GM08714 (cell line): ENCODE results near the gene POLR3H.

Experiments
- H3K4me3 ChIP-seq: fragments of 200-500 bp; sonication (Bioruptor generic); 2 replicates; pipeline ENCODE4 v1.5.1; 2014; ENCODE audit warnings: mild to moderate bottlenecking, low read length, inconsistent platforms
- ZNF274 ChIP-seq: IDR thresholded peaks from 2 replicates; pipeline ENCODE4 v1.6.1; 2012; ENCODE audit warnings: mild to moderate bottlenecking, low read depth, low read length

POLR3H gene

DNA sequence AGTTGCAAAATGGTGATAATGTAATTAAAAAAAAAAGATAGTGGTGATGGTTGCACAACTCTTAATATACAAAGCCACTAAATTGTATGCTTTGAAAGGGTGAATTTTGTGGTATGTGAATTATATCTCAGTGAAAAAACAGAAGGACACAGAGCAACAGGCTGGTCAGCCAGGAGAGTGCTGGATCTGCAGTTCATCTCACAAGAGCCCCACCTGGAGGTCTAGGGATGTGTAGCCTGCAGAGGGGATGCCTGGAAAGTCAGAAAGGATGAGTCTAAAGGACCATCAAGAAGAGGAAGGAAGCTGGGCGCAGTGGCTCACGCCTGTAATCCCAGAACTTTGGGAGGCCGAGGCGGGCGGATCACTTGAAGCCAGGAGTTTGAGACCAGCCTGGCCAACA lies 9.0 kb downstream of the POLR3H start:
- no peak for TF ChIP-seq ZNF274

DNA sequence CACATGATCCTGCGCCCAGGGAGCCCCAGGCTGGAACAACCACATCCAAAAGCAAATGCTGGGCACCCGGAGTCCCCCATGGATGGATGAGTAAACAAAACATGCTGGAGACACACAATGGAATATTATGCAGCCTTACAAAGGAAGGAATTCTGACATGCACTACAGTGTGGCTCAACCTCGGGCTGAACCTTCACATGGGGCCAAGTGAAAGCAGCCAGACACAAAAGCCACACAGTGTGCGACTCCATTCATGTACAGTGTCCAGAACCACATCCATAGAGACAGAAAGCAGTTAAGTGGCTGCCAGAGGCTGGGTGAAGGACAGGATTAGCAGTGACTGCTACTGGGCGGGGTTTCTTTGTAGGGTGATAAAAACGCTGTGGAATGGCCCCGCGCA lies 10.1 kb downstream of the POLR3H start:
- H3K4me3 ChIP-seq = no peak overlapping the region
- no peak for TF ChIP-seq ZNF274

More for the DNA sequence above, 9.0 kb downstream of the POLR3H start:
- H3K4me3 ChIP-seq = no peak overlapping the region

DNA sequence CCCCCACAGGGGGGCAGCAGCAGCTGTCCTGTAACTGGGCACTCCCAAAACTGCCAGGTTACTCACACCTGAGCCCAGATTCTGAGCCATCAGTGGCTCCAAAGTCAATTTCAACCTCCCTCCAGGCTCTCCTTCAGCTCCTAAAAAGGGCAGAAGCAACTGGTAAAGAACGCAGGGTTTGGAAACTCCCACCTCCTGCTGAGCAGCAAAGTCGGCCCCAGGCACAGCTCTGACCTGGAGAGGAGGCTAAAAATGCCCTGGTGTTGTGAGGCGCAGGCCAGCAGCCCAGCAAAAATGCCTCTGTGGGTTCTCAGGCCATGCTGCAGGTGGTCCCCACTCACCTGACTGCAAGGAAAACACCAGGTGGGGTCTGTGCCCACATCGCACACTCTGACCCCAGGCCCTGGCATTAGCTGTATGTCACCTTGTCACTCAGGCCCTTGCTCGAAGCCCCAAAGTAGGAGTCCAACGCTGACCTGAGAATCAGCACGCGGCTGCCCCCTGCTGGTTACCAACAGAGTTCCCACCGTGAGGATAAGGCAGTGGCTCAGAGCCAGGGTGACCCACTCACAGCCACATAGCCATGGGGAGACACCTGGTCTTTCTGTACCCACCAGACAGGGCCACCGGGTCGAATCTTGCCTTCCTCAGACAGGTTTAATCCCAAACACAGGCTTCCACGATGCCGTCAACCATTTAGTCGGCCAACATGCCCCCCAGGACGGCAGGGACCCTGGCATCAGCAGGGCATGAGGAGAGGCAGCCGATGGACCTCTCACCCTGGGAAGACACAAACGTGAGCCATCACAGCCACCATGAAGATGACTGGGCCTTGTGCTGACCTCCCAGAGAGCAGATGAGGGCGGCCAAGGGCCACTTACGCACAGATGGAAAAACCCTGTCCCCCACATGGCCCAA lies 11.1 kb downstream of the POLR3H start:
- no peak overlapping the region for H3K4me3 ChIP-seq
- no peak for TF ChIP-seq ZNF274

DNA sequence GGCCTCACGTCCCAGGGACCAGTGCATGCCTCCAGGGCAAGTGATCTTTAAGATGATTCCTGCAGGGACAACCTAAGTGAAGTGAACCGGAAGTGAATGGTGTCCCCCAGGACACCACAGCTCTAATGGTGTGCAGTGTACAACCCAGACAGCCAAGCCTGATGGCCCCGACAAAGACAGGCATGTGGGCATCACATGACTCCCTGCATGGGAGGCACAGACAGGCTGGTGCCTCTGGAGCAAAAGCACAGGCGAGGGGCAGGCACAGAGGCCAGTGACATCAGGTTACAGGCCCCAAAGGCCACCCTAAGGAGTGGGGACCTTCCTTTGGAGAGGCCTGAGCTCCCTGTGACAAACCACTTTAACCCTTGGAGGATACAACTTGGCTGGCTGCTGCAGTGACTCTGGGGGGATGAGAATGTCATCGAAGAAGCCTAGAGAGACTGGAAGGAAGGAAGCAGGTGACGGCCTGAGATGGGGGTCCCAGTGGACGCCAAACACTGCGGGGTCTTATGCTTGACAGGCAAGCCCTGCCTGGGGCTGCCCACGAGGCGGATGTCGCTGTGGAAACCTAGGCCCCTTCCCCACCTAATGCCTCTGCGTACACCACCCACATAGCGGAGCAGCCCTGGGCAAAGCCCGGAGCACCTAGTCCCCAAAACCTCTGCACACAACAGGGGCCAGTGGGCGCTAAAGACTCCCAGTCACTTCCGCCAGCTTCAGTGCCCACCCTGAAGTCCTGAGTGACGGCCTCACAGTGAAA lies 12.4 kb downstream of the POLR3H start:
- H3K4me3 ChIP-seq = no peak overlapping the region
- no peak for TF ChIP-seq ZNF274

DNA sequence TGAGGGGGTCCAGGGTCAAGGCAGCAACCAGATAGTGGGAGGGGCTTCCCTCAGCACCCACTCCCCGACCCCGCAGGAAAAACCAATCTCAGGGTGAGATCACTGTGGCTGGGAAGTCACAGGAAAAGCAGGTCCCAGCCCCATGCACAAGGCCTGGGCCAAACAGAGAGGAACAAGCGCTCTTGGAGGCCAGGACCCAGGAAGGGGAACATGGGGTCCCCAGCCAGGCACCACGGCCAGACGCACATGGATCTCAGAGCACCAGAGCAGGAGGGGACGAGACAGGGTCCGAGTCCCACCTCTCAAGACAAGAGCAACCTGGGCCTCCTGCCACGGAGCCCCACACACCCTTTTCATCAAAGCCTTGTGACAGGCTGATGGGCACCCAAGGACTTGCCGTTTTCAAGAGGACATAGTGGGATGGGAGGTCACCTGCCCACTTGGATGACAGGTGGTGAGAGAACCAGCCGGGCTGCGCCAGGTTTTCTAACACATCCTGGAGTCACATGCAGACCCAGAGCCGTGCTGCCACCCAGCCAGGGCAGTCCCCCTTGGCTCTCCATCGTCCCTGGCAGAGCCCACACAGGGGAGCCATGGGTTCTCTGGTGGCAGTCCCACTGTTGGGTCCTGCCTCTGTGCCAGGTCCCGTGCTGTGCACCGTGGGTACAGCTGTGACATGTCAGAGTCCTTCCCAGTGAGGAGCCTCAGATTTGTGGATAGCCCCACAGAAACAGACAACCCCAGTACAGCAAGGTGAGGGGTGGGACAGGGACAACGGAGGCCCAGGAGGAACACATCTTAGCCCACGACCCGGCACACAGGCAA lies 13.2 kb downstream of the POLR3H start:
- no peak for TF ChIP-seq ZNF274
- no peak overlapping the region for H3K4me3 ChIP-seq

DNA sequence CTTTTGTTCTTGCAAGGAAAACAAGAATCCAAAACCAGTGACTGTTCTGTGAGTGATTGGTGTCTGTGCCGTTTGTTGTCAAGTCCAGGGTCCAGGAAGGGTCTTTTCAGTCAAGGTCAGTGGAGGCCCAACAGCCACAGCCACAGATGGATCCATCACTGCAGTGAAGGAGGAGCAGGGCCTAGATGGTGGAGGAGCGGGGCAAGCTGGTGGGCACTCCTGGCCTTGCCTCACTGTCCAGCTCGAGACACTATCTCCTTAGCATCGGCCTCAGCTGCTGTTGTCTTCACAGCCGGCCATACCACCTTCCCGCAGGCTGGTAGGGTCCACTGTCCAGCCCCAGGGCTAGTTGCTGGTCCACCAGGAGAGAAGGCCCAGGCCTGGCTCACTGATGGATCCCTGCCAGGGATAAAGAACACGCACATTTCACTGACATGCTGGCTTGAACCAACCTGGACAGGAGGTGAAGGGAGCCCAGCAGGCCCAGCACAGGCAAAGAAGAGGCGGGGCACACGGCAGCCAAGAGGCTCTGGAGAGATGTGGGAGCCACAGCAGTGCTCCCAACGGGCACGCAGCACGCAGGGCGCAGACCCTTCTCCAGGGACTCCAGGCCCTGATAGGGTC lies 15.2 kb downstream of the POLR3H start:
- TF ChIP-seq ZNF274 = no peak
- H3K4me3 ChIP-seq = no peak overlapping the region

DNA sequence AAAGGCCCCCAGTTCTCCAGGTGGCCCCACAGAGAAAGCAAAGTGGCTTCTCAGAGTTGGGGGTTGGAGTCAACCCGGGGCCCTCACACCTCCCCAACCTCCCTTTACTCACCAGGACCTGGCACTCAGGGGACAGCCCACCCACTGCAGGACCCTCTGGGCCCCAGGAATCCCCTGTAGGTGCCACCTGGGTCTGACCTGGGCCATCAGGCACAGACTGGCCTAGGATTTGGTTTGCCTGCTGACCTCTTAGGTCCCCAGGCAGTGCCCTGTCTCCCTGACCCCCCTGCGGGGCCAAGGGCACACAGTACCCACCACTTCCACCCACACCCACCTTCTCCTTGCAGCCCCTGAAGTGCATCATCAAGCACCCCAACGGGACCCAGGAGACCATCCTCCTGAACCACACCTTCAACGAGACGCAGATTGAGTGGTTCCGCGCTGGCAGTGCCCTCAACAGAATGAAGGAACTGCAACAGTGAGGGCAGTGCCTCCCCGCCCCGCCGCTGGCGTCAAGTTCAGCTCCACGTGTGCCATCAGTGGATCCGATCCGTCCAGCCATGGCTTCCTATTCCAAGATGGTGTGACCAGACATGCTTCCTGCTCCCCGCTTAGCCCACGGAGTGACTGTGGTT lies 16.0 kb downstream of the POLR3H start:
- no peak overlapping the region for H3K4me3 ChIP-seq
- no peak for TF ChIP-seq ZNF274

DNA sequence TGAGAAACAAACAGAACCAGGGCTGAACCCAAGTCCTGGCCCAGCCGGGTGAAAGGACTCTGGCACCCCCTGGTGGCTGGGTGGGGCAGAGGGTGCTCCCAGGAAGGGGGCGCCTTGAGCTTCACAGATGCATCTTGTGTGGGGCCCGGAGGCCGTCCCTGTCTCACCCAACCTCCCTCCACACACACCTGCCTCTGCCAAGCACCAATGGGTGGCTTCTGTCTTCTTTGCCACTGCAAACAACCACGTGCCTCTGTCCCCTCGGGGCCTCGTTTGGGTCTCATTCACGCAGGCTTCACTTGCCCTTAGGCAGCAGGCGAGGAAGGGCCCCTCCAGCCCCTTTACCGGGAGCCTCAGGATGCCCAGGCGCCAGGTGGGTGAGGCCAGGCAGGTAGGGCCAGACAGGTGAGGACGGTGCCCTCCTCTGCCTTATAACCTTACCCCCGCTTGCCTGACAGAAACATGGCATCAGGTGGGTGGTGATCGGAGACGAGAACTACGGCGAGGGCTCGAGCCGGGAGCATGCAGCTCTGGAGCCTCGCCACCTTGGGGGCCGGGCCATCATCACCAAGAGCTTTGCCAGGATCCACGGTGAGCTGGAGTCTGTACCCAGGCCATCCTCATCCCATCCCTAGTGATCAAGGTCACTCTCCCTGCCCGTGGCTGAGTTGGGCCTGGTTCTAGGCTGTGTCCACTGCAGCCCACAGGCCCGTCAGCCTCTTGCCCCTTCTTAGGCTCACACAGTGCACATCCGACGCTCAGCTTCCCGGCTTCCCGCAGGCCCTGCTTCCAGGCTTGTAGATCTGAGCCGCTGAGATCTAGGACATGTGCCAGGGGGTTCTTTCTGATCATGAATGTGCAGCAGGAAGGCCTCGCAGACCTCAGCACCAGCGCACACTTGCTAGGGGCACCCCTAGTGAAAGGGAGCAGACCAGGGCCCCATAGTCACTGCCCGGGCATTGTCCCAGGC lies 17.2 kb downstream of the POLR3H start:
- H3K4me3 ChIP-seq = no peak overlapping the region
- TF ChIP-seq ZNF274 = no peak

DNA sequence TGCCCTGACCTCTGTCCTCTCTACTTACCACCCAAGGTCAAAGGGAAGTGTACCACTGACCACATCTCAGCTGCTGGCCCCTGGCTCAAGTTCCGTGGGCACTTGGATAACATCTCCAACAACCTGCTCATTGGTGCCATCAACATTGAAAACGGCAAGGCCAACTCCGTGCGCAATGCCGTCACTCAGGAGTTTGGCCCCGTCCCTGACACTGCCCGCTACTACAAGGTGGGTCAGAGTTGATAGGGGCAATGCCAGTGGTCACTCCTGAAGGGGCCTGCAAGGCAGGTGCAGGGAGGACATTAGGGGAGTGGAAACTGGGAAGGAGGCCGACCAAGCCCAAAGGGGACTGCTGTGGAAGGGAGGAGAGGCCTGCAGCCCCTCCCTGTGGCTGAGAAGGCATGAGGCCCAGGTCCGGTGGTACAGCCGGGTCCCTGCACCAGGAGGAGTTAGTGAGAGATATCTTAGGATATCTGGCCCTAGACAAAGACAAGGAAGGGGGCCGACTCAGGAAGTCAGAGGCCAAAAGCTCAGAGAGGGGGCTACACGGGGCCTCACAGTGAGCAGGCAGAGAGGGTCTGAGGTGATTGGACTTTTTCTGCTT lies 17.9 kb downstream of the POLR3H start:
- no peak for TF ChIP-seq ZNF274
- no peak overlapping the region for H3K4me3 ChIP-seq

DNA sequence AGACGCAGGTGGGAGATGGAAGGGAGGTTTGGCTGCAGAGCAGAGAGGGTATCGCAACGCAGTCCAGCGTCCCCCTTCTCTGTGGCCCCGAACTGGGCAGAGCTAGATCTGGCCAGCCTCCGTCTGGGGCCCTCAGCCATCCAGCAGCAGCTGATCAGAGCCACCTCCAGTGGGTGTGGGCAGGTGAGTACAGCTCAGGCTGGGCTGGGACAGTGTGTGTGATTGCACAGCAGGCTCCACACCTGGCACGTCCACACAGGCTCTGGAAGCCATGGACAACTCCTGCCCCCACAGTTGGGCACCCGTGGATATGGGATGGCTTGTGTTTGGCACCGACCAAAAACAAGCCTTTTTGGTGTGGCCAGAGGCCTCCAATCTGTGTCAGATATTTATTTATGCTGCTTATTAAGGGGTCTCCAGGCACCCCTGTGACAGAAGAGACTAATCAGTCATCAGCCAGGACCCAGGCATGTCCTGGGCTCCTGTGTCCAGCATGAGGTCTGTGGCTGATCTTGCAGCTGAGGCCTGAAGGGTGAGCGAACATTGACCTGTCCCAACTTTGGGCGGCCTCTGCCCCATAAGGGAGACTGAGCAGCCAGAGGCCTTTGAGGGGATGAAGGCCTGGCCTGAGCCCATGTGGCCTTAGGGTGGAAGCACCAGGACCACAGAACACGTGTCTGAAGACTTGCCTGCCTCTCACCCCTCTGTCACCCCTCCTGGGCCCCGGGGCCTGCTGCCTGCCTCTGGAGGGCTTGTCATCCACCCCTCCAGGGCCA lies 18.6 kb downstream of the POLR3H start:
- no peak overlapping the region for H3K4me3 ChIP-seq
- no peak for TF ChIP-seq ZNF274

DNA sequence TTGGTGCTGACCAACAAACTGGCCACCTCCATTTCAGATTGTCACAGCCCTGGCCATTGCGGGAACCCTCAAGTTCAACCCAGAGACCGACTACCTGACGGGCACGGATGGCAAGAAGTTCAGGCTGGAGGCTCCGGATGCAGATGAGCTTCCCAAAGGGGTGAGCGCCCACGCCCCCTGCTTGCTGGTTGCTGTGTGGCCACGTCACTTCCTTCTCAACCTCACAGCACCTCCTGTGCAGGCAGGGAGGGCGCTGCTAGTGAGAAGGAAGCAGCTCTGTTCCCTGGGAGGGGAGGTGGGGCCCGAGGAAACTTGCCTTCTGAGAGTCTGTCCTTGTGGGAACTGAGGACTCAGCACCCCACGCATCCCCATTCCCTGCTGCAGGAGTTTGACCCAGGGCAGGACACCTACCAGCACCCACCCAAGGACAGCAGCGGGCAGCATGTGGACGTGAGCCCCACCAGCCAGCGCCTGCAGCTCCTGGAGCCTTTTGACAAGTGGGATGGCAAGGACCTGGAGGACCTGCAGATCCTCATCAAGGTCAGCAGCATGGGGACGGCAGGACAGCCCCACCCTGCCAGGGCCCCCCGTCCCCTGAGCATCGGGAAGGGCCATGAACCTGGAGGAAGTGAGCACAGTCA lies 19.3 kb downstream of the POLR3H start:
- H3K4me3 ChIP-seq = no peak overlapping the region
- TF ChIP-seq ZNF274 = no peak
